SK-N-SH treated with all-trans-retinoic acid at 6 μM for 48 hours (cell line): ENCODE data around the gene MT1E.
"Not testable (repeated sequence)": the region's sequence is repeated elsewhere in the genome, so short reads cannot be mapped to it uniquely, and the experiment has no call there.

ENCODE experiments used
- PATZ1 ChIP-seq: fragments of 250-450 bp; sonication (Bioruptor Pico); IDR thresholded peaks from 2 replicates; pipeline ENCODE4 v1.8.0; 2020; ENCODE audit warnings: mild to moderate bottlenecking, moderate library complexity, borderline replicate concordance
- RARB ChIP-seq: fragments of 250-450 bp; sonication (Bioruptor Pico); IDR thresholded peaks from 2 replicates; pipeline ENCODE4 v1.8.0; 2021; ENCODE audit warnings: mild to moderate bottlenecking, moderate library complexity
- TCF4 ChIP-seq: fragments of 250-450 bp; sonication (Bioruptor Pico); IDR thresholded peaks from 2 replicates; pipeline ENCODE4 v1.8.0; 2021; ENCODE audit warnings: mild to moderate bottlenecking, moderate library complexity, borderline replicate concordance
- ZFP3 ChIP-seq: fragments of 250-450 bp; sonication (Bioruptor Pico); IDR thresholded peaks from 2 replicates; pipeline ENCODE4 v1.5.0; 2020; ENCODE audit warnings: mild to moderate bottlenecking, moderate library complexity
- ZNF565 ChIP-seq: fragments of 450-650 bp; formaldehyde crosslinking; conservative IDR thresholded peaks from 2 replicates; pipeline ENCODE4 v1.5.0; 2020; ENCODE audit warnings: low read depth, mild to moderate bottlenecking, moderate library complexity
- TF ChIP-seq, protein P1 (sequence below): fragments of 250-450 bp; sonication (Bioruptor Pico); IDR thresholded peaks from 2 replicates; pipeline ENCODE4 v1.8.0; 2021; ENCODE audit warnings: low read depth, mild to moderate bottlenecking, moderate library complexity, borderline replicate concordance
- TF ChIP-seq, protein P2 (sequence below): fragments of 250-450 bp; sonication (Bioruptor Pico); IDR thresholded peaks from 2 replicates; pipeline ENCODE4 v1.5.1; 2020; ENCODE audit warnings: low read depth, mild to moderate bottlenecking, moderate library complexity
- TF ChIP-seq, protein P3 (sequence below): fragments of 250-450 bp; sonication (Bioruptor Pico); IDR thresholded peaks from 2 replicates; pipeline ENCODE4 v1.5.0; 2020; ENCODE audit warnings: mild to moderate bottlenecking, moderate library complexity

DNA sequence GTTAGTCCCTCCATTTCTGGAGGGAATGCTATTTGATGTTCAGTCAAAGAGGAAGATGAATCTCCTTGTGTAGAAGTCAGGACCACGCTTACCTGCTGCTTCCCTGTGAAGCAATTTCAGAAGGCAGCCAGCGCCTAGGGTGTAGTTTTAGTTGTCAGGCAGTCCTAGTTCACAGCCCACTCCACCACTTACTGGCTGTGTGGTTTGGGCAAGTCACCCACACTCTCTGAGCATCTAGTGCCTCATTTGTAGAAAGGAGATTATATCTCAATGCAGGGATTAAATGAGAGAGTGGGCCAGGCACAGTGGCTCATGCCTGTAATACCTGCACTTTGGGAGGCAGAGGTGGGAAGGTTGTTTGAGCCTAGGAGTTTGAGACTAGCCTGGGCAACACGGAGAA is 46.6 kb downstream of the MT1E start:
- TF ChIP-seq, protein P1, sequence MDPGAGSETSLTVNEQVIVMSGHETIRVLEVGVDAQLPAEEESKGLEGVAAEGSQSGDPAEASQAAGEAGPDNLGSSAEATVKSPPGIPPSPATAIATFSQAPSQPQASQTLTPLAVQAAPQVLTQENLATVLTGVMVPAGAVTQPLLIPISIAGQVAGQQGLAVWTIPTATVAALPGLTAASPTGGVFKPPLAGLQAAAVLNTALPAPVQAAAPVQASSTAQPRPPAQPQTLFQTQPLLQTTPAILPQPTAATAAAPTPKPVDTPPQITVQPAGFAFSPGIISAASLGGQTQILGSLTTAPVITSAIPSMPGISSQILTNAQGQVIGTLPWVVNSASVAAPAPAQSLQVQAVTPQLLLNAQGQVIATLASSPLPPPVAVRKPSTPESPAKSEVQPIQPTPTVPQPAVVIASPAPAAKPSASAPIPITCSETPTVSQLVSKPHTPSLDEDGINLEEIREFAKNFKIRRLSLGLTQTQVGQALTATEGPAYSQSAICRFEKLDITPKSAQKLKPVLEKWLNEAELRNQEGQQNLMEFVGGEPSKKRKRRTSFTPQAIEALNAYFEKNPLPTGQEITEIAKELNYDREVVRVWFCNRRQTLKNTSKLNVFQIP: not testable (repeated sequence)
- not testable (repeated sequence) for TF ChIP-seq ZNF565, TCF4, PATZ1, RARB, ZFP3 (CRISPR knock-in tag)
- TF ChIP-seq, protein P2, sequence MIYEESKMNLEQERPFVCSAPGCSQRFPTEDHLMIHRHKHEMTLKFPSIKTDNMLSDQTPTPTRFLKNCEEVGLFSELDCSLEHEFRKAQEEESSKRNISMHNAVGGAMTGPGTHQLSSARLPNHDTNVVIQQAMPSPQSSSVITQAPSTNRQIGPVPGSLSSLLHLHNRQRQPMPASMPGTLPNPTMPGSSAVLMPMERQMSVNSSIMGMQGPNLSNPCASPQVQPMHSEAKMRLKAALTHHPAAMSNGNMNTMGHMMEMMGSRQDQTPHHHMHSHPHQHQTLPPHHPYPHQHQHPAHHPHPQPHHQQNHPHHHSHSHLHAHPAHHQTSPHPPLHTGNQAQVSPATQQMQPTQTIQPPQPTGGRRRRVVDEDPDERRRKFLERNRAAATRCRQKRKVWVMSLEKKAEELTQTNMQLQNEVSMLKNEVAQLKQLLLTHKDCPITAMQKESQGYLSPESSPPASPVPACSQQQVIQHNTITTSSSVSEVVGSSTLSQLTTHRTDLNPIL (CRISPR knock-in tag): not testable (repeated sequence)
- TF ChIP-seq, protein P3, sequence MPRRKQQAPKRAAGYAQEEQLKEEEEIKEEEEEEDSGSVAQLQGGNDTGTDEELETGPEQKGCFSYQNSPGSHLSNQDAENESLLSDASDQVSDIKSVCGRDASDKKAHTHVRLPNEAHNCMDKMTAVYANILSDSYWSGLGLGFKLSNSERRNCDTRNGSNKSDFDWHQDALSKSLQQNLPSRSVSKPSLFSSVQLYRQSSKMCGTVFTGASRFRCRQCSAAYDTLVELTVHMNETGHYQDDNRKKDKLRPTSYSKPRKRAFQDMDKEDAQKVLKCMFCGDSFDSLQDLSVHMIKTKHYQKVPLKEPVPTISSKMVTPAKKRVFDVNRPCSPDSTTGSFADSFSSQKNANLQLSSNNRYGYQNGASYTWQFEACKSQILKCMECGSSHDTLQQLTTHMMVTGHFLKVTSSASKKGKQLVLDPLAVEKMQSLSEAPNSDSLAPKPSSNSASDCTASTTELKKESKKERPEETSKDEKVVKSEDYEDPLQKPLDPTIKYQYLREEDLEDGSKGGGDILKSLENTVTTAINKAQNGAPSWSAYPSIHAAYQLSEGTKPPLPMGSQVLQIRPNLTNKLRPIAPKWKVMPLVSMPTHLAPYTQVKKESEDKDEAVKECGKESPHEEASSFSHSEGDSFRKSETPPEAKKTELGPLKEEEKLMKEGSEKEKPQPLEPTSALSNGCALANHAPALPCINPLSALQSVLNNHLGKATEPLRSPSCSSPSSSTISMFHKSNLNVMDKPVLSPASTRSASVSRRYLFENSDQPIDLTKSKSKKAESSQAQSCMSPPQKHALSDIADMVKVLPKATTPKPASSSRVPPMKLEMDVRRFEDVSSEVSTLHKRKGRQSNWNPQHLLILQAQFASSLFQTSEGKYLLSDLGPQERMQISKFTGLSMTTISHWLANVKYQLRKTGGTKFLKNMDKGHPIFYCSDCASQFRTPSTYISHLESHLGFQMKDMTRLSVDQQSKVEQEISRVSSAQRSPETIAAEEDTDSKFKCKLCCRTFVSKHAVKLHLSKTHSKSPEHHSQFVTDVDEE (CRISPR knock-in tag): not testable (repeated sequence)
